ENCODE data around the gene DDX1. TPM values are rescaled to one million over a fixed set of nuclear protein-coding genes. Genes with fewer than 3 reads are reported as not detected.
A peak's percentile ranks its signal among the peaks of the same experiment; 100 is the strongest.

DDX1 gene
- total and polyA plus RNA-seq, 4 donors = 87.0 to 152 (median 134) TPM

DNA sequence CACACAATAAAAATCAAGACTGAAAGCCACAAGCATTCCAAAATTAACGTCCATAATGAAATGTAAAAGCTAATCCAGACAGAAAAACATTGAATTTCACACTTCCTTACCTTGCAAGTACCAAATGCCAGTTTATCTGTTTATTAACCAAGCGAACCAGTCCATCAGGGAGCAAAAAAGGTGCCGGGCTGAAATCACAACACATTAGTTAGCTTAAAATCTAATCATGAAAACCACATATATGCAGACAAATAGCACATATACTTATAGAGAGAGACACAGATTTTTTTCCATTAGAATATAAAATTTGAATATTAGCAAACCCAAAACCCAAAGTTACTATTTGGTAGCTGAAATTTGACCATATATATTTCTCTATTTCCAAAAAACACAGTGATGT is 37.7 kb upstream of the DDX1 start:
- no peak overlapping the region for H3K27ac ChIP-seq (ENCODE audit: low read depth, low read length)
- H3K27me3 ChIP-seq (ENCODE audit: control insufficient read depth, insufficient read depth, low read length) = no peaks in the 10 kb centered on the region
- peaks cover 17% of the 10 kb centered on the region for H3K36me3 ChIP-seq (ENCODE audit: control insufficient read depth, insufficient read depth, low read length)
- H3K4me1 ChIP-seq (ENCODE audit: control insufficient read depth, insufficient read depth, low read length) = no peaks in the 10 kb centered on the region
- H3K4me3 ChIP-seq (ENCODE audit: low read depth, low read length) = no peak overlapping the region
- no peak for DNase-seq (ENCODE audit: low read depth in 4 of 6, low spot score in 6 of 6)
- no peaks in the 10 kb centered on the region for H3K9me3 ChIP-seq (ENCODE audit: control insufficient read depth, insufficient read depth, low read length)
- 80% methylated on average over 1 of the region's 3 CpGs for WGBS (ENCODE audit: insufficient coverage)

- Histone ChIP-seq H3K27me3 (ENCODE audit: control insufficient read depth, insufficient read depth, low read length) (no peaks in the 10 kb centered on the region), H3K36me3 (ENCODE audit: control insufficient read depth, insufficient read depth, low read length) (peaks cover 12% of the 10 kb centered on the region), H3K27ac (ENCODE audit: low read depth, low read length) (no peak overlapping the region), H3K4me3 (ENCODE audit: low read depth, low read length) (no peak overlapping the region), H3K9me3 (ENCODE audit: control insufficient read depth, insufficient read depth, low read length) (no peaks in the 10 kb centered on the region), H3K4me1 (ENCODE audit: control insufficient read depth, insufficient read depth, low read length) (no peaks in the 10 kb centered on the region)
- 80% methylated on average over 1 of the region's 5 CpGs for WGBS (ENCODE audit: insufficient coverage)
- no peak for DNase-seq (ENCODE audit: low read depth in 4 of 6, low spot score in 6 of 6)
These were observed 37.0 kb upstream of the DDX1 start for GRCh38 chr2:15554525-15555218.

DNA sequence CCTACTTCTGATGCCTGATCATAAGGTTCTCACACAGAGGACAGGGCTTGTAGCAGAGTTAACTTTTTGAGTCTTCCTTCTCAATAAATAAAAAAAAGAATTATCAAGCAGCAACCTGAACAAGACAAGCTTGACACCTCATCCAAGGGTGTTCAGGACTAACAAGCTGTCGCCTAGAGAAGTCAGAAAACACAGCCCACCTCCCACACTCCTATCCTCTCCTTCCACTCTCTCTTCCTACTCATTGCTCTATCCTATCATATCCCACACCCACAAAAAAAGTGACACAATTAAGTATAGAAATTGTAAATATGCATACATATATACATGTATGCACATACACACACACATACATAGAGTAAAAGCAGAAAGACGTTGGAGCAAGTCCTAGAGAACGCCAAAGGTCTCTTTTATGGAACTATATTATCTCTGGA is 35.9 kb upstream of the DDX1 start:
- no peak overlapping the region for H3K4me3 ChIP-seq (ENCODE audit: low read depth, low read length)
- peaks cover 6% of the 10 kb centered on the region for H3K36me3 ChIP-seq (ENCODE audit: control insufficient read depth, insufficient read depth, low read length)
- H3K9me3 ChIP-seq (ENCODE audit: control insufficient read depth, insufficient read depth, low read length) = no peaks in the 10 kb centered on the region
- H3K27ac ChIP-seq (ENCODE audit: low read depth, low read length) = no peak overlapping the region
- no peak for DNase-seq (ENCODE audit: low read depth in 4 of 6, low spot score in 6 of 6)
- 90% methylated on average over 1 of the region's 3 CpGs for WGBS (ENCODE audit: insufficient coverage)
- H3K27me3 ChIP-seq (ENCODE audit: control insufficient read depth, insufficient read depth, low read length) = no peaks in the 10 kb centered on the region
- no peaks in the 10 kb centered on the region for H3K4me1 ChIP-seq (ENCODE audit: control insufficient read depth, insufficient read depth, low read length)

GRCh38 chr2:15556311-15556930 is 35.2 kb upstream of the DDX1 start:
- Histone ChIP-seq H3K36me3 (ENCODE audit: control insufficient read depth, insufficient read depth, low read length) (peaks cover 6% of the 10 kb centered on the region), H3K4me1 (ENCODE audit: control insufficient read depth, insufficient read depth, low read length) (no peaks in the 10 kb centered on the region), H3K27me3 (ENCODE audit: control insufficient read depth, insufficient read depth, low read length) (no peaks in the 10 kb centered on the region), H3K4me3 (ENCODE audit: low read depth, low read length) (no peak overlapping the region), H3K9me3 (ENCODE audit: control insufficient read depth, insufficient read depth, low read length) (no peaks in the 10 kb centered on the region), H3K27ac (ENCODE audit: low read depth, low read length) (no peak overlapping the region)
- no peak for DNase-seq (ENCODE audit: low read depth in 4 of 6, low spot score in 6 of 6)
- no CpG with 5 or more reads among the region's 4 CpGs for WGBS (ENCODE audit: insufficient coverage)

- peaks cover 6% of the 10 kb centered on the region for H3K36me3 ChIP-seq (ENCODE audit: control insufficient read depth, insufficient read depth, low read length)
- DNase-seq (ENCODE audit: low read depth in 4 of 6, low spot score in 6 of 6) = no peak
- no peak overlapping the region for H3K27ac ChIP-seq (ENCODE audit: low read depth, low read length)
- no peaks in the 10 kb centered on the region for H3K27me3 ChIP-seq (ENCODE audit: control insufficient read depth, insufficient read depth, low read length)
- H3K9me3 ChIP-seq (ENCODE audit: control insufficient read depth, insufficient read depth, low read length) = no peaks in the 10 kb centered on the region
- H3K4me3 ChIP-seq (ENCODE audit: low read depth, low read length) = no peak overlapping the region
- peaks cover 2% of the 10 kb centered on the region for H3K4me1 ChIP-seq (ENCODE audit: control insufficient read depth, insufficient read depth, low read length)
- WGBS (ENCODE audit: insufficient coverage) = 72% methylated on average over 4 of the region's 5 CpGs
These were observed 33.8 kb upstream of the DDX1 start for GRCh38 chr2:15557887-15558311.

- whole genome bisulfite sequencing (ENCODE audit: insufficient coverage) = no CpG with 5 or more reads among the region's 6 CpGs
- H3K27ac ChIP-seq (ENCODE audit: low read depth, low read length) = no peak overlapping the region
- H3K4me3 ChIP-seq (ENCODE audit: low read depth, low read length) = peak overlapping the region; percentile 87
These were observed 32.1 kb upstream of the DDX1 start for GRCh38 chr2:15559379-15560139.

DNA sequence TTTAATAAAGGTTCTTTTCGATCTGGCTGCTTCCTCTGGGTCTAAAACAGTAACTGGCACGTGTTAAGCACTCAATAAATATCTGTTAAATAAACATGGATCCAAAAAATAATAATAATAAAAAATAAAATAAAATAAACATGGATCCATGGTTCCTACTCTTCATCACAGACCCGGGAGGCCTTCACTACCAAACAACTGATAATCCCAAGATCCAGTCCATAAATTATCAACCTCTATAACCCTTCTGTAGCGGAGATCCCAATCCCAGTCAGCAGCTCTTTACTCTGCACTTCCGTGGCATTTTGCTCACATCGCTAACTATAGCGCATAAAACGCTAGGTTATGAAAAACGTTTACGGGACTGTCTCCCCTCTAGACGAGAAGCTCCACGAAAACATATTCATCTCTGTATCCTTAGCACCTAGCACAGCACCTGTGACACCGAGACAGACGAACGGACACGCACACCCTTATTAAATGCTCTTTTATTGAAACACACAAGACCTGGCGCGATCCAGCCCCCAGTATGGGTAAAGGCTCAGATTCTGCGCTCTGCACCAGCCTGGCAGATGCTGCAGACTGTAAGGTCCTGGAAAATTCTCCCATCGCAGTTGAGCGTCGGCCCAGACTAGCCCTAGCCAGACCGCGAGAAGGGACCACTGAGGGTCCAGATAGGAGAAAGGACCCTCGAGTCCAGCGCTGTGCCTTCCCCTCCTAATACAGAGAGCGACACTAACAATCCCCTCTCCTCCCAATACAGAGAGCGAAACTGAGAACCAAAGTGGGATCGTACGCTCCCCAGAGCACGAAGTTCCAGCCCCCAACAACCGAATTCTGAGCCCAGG is 31.3 kb upstream of the DDX1 start:
- H3K36me3 ChIP-seq (ENCODE audit: control insufficient read depth, insufficient read depth, low read length) = peaks cover 3% of the 10 kb centered on the region
- DNase-seq (ENCODE audit: low read depth in 4 of 6, low spot score in 6 of 6) = peak in 5 of 6 donors; percentile 28 to 78 (median 57)
- no peaks in the 10 kb centered on the region for H3K9me3 ChIP-seq (ENCODE audit: control insufficient read depth, insufficient read depth, low read length)
- H3K4me3 ChIP-seq (ENCODE audit: low read depth, low read length) = peak overlapping the region; percentile 87
- 0% methylated on average over 30 of the region's 32 CpGs for WGBS (ENCODE audit: insufficient coverage)
- peak overlapping the region; percentile 87 for H3K27ac ChIP-seq (ENCODE audit: low read depth, low read length)
- no peaks in the 10 kb centered on the region for H3K27me3 ChIP-seq (ENCODE audit: control insufficient read depth, insufficient read depth, low read length)
- peaks cover 2% of the 10 kb centered on the region for H3K4me1 ChIP-seq (ENCODE audit: control insufficient read depth, insufficient read depth, low read length)

More at GRCh38 chr2:15559379-15560139, 32.1 kb upstream of the DDX1 start:
- peaks cover 2% of the 10 kb centered on the region for H3K4me1 ChIP-seq (ENCODE audit: control insufficient read depth, insufficient read depth, low read length)
- H3K27me3 ChIP-seq (ENCODE audit: control insufficient read depth, insufficient read depth, low read length) = no peaks in the 10 kb centered on the region
- H3K36me3 ChIP-seq (ENCODE audit: control insufficient read depth, insufficient read depth, low read length) = peaks cover 3% of the 10 kb centered on the region
- H3K9me3 ChIP-seq (ENCODE audit: control insufficient read depth, insufficient read depth, low read length) = no peaks in the 10 kb centered on the region
- peak in 1 of 6 donors; percentile 11 for DNase-seq (ENCODE audit: low read depth in 4 of 6, low spot score in 6 of 6)

GRCh38 chr2:15560988-15561573 is 30.6 kb upstream of the DDX1 start, which contains the start of gene NBAS:
NBAS (minus strand) TSS chr2:15561334; CDS start chr2:15561304, 30 bp downstream.
- WGBS (ENCODE audit: insufficient coverage) = 0% methylated on average over 27 of the region's 30 CpGs

More at GRCh38 chr2:15560988-15561573, 30.6 kb upstream of the DDX1 start, which contains the start of gene NBAS:
- no peaks in the 10 kb centered on the region for H3K27me3 ChIP-seq (ENCODE audit: control insufficient read depth, insufficient read depth, low read length)
- H3K27ac ChIP-seq (ENCODE audit: low read depth, low read length) = peak within 1 kb of the TSS; percentile 87
- peak; percentile 91 to 98 (median 94) for DNase-seq (ENCODE audit: low read depth in 4 of 6, low spot score in 6 of 6)
- no peaks in the 10 kb centered on the region for H3K9me3 ChIP-seq (ENCODE audit: control insufficient read depth, insufficient read depth, low read length)
- peaks cover 2% of the 10 kb centered on the region for H3K4me1 ChIP-seq (ENCODE audit: control insufficient read depth, insufficient read depth, low read length)
- H3K4me3 ChIP-seq (ENCODE audit: low read depth, low read length) = peak within 1 kb of the TSS; percentile 87
- no peaks in the 10 kb centered on the region for H3K36me3 ChIP-seq (ENCODE audit: control insufficient read depth, insufficient read depth, low read length)
